Activated CD4-positive, alpha-beta memory T cell treated with anti-CD3 and anti-CD28 coated beads, Interleukin-2, amount 10 ng/mL, durations not matched to agents 7 days and 5 days (primary cell): ENCODE measurements around the gene NOBOX. TPM values are rescaled to one million over a fixed set of nuclear protein-coding genes. Genes with fewer than 3 reads are reported as not detected.
"Not testable (repeated sequence)": the region's sequence is repeated elsewhere in the genome, so short reads cannot be mapped to it uniquely, and the experiment has no call there.

Source experiments
- CTCF ChIA-PET: fragments of 350-600 bp; sonication (Branson Sonifier 250); formaldehyde crosslinking; loops from one replicate; lab custom pipeline; 2021; ENCODE audit warnings: antibody characterized with exemption, inconsistent platforms; lab: Charles Lee
- POLR2A ChIA-PET: fragments of 350-600 bp; sonication (Branson Sonifier 250); formaldehyde crosslinking; loops from one replicate; lab custom pipeline; 2021; ENCODE audit warnings: antibody characterized with exemption; lab: Charles Lee
- DNase-seq: peaks from one replicate; pipeline ENCODE4 v3.0.0-alpha.2; 2020
- H3K27ac Mint-ChIP-seq: one replicate; pipeline ENCODE4 v1.8.0; 2021; ENCODE audit warnings: mild to moderate bottlenecking, mixed read lengths
- H3K27me3 Mint-ChIP-seq: one replicate; pipeline ENCODE4 v1.8.0; 2021; ENCODE audit warnings: mixed read lengths
- H3K36me3 Mint-ChIP-seq: one replicate; pipeline ENCODE4 v1.8.0; 2021; ENCODE audit warnings: low read depth, mixed read lengths
- H3K4me1 Mint-ChIP-seq: one replicate; pipeline ENCODE4 v1.8.0; 2021; ENCODE audit warnings: mixed read lengths
- H3K4me3 Mint-ChIP-seq: one replicate; pipeline ENCODE4 v1.8.0; 2021; ENCODE audit warnings: mild to moderate bottlenecking, mixed read lengths
- H3K9me3 Mint-ChIP-seq: one replicate; pipeline ENCODE4 v1.8.0; 2021; ENCODE audit warnings: mixed read lengths
- total RNA-seq, 2 experiments: library from RNA; stranded (reverse); gene quantifications; one replicate each; pipeline ENCODE4 v1.2.3, GENCODE V29; 2021

NOBOX gene
- total RNA-seq, 2 experiments from 2014 or later, result not detected

- H3K9me3 Mint-ChIP-seq, H3K4me1 Mint-ChIP-seq, H3K27ac Mint-ChIP-seq, POLR2A ChIA-PET, H3K4me3 Mint-ChIP-seq, CTCF ChIA-PET, H3K27me3 Mint-ChIP-seq, H3K36me3 Mint-ChIP-seq, DNase-seq: not testable (repeated sequence)
Measured at GRCh38 chr7:144348625-144349024, 54.9 kb downstream of the NOBOX start.

Other genes starting within 250 kb of the NOBOX start
- gene CTAGE4, start 220.2 kb downstream of the NOBOX start, total RNA-seq, result 1 to 10 TPM; 3.4 to 5.3 TPM
- gene ARHGEF35, start 207.9 kb downstream of the NOBOX start, total RNA-seq, result 1 to 10 TPM; 6.0 to 6.2 TPM
- not detected for gene OR2A42, start 164.1 kb downstream of the NOBOX start, total RNA-seq
- 1 to 10 TPM; 3.0 to 3.2 TPM for gene OR2A7, start 138.9 kb downstream of the NOBOX start, total RNA-seq
- gene CTAGE8, start 134.4 kb downstream of the NOBOX start, total RNA-seq, result 1 to 10 TPM in 1 of 2 experiments, not detected in 1; 1.4 TPM
- under 1 TPM in 1 of 2 experiments, not detected in 1; 0.05 TPM for gene OR2A1, start 91.3 kb downstream of the NOBOX start, total RNA-seq
- 10 to 100 TPM; 10.4 to 11.1 TPM for gene ARHGEF5, start 48.3 kb downstream of the NOBOX start, total RNA-seq